Liver (tissue), 3 donors: ENCODE data around the gene TTYH3.
A peak's percentile ranks its signal among the peaks of the same experiment; 100 is the strongest.

ENCODE experiments used
- ATF3 ChIP-seq: IDR thresholded peaks from 2 replicates; pipeline ENCODE4 v1.6.1; 2016; ENCODE audit warnings: antibody characterized with exemption
- GABPA ChIP-seq, 2 donors: IDR thresholded peaks in 1 of 2; conservative IDR thresholded peaks in 1 of 2; 2 replicates each; pipeline ENCODE4 v1.6.1; 2016; ENCODE audit warnings: antibody characterized with exemption in 2 of 2, mild to moderate bottlenecking in 1 of 2, moderate library complexity in 1 of 2
- JUND ChIP-seq, 2 donors: IDR thresholded peaks; 2 replicates each; pipeline ENCODE4 v1.6.1; 2016; ENCODE audit warnings: antibody characterized with exemption in 2 of 2
- RAD21 ChIP-seq, 2 donors: IDR thresholded peaks; 2 replicates each; pipeline ENCODE4 v1.6.1; 2016; ENCODE audit warnings: antibody characterized with exemption in 2 of 2, mild to moderate bottlenecking in 2 of 2
- TAF1 ChIP-seq: conservative IDR thresholded peaks from 2 replicates; pipeline ENCODE4 v1.6.1; 2016; ENCODE audit warnings: antibody characterized with exemption, mild to moderate bottlenecking
- ZBTB33 ChIP-seq: IDR thresholded peaks from 2 replicates; pipeline ENCODE4 v1.6.1; 2016; ENCODE audit warnings: antibody characterized with exemption
- TF ChIP-seq, protein P1 (sequence below): fragments of 150-350 bp; IDR thresholded peaks from 2 replicates; pipeline ENCODE4 v1.5.1; 2017; ENCODE audit warnings: improper control_type of control experiment, low read depth, low read length; ENCODE audit not compliant: missing input control
- TF ChIP-seq, protein P2 (sequence below): IDR thresholded peaks from 2 replicates; pipeline ENCODE4 v1.6.1; 2016; ENCODE audit warnings: antibody characterized with exemption
- donor health status: healthy.
- donor health status: healthy.

- TF ChIP-seq, protein P1, sequence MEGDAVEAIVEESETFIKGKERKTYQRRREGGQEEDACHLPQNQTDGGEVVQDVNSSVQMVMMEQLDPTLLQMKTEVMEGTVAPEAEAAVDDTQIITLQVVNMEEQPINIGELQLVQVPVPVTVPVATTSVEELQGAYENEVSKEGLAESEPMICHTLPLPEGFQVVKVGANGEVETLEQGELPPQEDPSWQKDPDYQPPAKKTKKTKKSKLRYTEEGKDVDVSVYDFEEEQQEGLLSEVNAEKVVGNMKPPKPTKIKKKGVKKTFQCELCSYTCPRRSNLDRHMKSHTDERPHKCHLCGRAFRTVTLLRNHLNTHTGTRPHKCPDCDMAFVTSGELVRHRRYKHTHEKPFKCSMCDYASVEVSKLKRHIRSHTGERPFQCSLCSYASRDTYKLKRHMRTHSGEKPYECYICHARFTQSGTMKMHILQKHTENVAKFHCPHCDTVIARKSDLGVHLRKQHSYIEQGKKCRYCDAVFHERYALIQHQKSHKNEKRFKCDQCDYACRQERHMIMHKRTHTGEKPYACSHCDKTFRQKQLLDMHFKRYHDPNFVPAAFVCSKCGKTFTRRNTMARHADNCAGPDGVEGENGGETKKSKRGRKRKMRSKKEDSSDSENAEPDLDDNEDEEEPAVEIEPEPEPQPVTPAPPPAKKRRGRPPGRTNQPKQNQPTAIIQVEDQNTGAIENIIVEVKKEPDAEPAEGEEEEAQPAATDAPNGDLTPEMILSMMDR = no peak
- TF ChIP-seq RAD21 (IDR thresholded peaks at IDR 0.05) (peak in 1 of 2 donors; percentile 24), ATF3 (no peak), TAF1 (no peak), GABPA (IDR thresholded peaks at IDR 0.05 in 1 of 2, conservative IDR thresholded peaks at IDR 0.05 in 1 of 2) (no peak), JUND (IDR thresholded peaks at IDR 0.05) (no peak), ZBTB33 (no peak)
- TF ChIP-seq, protein P2, sequence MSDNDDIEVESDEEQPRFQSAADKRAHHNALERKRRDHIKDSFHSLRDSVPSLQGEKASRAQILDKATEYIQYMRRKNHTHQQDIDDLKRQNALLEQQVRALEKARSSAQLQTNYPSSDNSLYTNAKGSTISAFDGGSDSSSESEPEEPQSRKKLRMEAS = no peak
Observed at GRCh38 chr7:2713370-2713769, 81.6 kb downstream of the TTYH3 start.
